GM20431 (cell line): ENCODE results near the gene NHSL2.

Experiments used
- in situ Hi-C: fragments of 300-500 bp; cut with MseI, MboI; formaldehyde crosslinking; loops from one replicate; pipeline ENCODE4 v1.15.0; 2020; ENCODE audit warnings: low sequenced_read_pairs; ENCODE audit not compliant: unreplicated experiment

NHSL2 gene

DNA sequence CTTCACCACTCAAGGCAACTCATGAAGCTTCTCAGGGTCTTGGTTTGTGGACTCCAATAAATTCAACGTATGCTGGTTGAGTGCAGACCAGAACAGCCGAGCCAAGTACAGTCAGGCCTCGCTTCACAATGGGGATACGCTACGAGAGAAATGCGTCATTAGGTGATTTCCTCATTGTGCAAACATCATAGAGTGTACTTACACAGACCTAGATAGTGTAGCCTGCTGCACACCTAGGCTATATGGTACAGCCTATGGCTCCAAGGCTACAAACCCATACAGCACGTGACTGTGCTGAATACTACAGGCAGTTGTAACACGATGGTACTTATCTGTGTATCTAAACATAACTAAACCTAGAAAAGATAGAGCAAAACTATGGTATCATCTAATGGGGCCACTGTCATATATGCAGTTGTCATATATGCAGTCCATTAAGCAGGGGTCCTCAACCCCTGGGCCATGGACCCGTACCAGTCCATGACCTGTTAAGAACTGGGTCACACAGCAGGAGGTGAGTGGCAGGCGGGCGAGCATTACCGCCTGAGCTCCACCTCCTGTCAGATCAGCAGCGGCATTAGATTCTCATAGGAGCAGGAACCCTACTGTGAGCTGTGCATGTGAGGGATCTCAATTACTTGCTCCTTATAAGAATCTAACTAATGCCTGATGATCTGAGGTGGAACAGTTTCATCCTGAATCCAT lies 189.6 kb downstream of the NHSL2 start:
- in situ Hi-C loops, result loop anchor here (25.0 kb wide), 1 partner anchor 88 kb away; no protein-coding TSS in a partner anchor

DNA sequence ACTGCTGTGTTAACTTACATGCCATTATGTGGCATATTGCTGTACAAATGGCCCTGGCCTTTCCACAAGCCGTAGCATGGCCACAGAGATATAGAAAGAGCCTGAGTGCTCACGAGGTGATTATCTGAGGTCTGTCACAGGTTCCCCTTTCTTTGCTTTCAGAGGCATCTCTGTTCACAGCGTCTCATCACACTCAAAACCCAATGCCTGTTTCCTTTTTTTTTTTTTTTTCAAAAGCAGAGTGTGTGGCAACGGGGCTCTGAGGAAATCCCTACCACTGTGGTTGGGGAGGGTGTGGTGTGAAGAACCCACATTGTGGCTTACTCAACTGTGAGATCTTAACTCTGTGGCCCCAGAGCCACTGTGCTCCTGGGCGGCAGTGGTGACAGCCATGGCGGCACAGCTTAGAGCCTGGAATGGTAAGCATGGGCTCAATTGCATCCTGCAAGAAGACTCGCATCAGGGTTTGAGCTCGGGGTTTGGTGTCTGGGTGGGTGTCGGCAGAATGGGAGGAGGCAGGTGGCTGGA lies 190.2 kb downstream of the NHSL2 start:
- in situ Hi-C loops, result loop anchor here (25.0 kb wide), 1 partner anchor 89 kb away; no protein-coding TSS in a partner anchor

DNA sequence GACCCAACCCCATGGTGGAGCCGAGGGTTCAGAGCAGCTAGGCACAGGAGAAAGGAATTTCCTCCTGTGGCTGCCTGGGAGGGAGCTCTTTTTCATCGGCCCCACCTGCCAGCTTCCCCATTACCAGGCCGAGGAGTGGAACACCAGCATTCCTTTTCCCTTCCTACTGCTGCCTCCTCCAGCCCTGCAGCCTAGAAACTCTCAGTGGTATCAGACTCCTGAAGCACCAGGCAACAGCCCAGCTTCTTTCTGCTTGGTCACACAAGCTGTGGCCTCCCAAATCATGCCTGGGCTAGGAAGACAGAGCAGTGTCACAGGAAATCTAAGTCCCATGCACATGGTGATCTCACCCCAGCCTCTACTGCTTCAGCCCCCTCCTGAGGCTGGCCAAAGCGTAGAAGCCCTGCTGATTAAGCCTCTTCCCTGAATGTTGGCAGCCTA lies 191.0 kb downstream of the NHSL2 start:
- in situ Hi-C loops, result loop anchor here (25.0 kb wide), 1 partner anchor 89 kb away; no protein-coding TSS in a partner anchor

DNA sequence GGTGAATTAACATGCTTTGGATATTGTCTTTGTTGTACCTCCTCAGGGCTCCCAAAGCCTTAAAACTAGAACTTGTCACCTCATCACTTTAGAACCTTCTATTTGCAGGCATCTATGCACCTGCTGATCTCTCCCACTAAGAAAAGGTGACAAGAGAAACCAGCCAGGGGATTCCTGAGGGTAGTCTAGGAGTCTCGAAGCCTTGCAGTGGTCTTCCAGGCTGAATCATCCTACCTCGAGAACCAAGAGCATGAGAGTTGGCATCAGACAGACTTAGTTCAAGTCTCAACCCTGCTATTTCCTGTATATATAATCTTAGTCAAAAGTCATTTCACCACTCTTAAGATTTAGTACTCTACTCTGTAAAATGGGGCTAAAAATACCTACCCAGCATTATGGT lies 191.5 kb downstream of the NHSL2 start:
- in situ Hi-C loops, result loop anchor here (25.0 kb wide), 1 partner anchor 90 kb away; no protein-coding TSS in a partner anchor

DNA sequence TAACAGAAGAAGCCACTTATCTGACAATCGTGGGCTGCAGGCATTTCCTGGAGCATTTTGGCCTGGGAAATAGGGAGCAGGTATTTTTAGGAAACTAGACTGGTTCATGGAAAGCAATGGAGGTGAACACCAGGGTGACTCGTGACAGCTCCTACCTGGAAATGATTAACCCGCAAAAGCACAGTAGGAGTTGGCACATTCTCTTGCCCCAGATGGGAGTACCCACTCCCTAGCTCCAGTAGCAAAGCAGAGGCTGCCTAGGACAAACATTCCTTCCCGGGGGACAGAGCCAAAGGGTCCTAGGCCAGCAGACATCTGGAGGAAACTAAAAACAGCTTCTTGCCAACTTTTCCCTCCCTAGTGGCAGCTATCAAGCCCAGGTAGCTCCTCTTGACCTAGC lies 192.1 kb downstream of the NHSL2 start:
- in situ Hi-C loops, result loop anchor here (25.0 kb wide), 1 partner anchor 90 kb away; no protein-coding TSS in a partner anchor

DNA sequence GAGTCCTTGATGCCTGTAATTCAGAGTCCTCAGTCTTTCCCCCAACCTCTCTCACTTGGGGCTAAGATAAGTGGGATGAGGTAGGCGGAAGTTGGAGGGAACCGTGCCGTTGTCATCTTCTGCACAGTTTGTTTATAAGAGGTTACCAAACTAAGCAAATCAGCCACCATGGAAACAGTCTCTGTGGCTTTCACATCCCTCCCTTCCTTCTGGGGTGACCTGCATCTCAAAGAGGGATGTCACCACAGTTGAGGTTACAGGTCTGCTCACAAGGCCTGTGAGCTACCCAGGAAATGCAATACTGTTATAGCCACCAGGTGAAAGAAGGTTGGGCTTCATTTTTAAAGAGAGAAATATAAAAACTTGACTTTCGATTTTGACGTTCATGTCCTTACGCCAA lies 194.8 kb downstream of the NHSL2 start:
- in situ Hi-C loops, result loop anchor here (25.0 kb wide), 1 partner anchor 93 kb away; no protein-coding TSS in a partner anchor

DNA sequence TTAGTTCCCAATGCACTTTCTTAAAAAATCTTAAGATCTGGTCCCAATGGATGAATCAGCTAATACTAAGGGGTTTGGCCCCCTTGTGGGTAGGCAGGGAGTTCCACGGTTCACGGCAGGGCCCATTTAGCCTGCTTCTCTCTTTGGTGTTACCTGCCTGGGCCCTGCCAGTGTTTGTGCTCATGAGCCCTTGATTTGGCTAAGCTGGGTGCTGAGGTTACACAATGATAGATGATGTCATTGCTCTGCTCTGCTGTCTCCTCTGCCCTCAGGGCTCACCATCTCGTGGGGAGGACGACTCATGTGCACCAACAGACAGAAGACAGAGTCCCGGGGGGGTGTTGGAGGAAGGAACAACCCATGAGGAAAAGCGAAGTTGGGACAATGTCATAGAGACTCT lies 196.7 kb downstream of the NHSL2 start:
- in situ Hi-C loops, result loop anchor here (25.0 kb wide), 1 partner anchor 95 kb away; no protein-coding TSS in a partner anchor

DNA sequence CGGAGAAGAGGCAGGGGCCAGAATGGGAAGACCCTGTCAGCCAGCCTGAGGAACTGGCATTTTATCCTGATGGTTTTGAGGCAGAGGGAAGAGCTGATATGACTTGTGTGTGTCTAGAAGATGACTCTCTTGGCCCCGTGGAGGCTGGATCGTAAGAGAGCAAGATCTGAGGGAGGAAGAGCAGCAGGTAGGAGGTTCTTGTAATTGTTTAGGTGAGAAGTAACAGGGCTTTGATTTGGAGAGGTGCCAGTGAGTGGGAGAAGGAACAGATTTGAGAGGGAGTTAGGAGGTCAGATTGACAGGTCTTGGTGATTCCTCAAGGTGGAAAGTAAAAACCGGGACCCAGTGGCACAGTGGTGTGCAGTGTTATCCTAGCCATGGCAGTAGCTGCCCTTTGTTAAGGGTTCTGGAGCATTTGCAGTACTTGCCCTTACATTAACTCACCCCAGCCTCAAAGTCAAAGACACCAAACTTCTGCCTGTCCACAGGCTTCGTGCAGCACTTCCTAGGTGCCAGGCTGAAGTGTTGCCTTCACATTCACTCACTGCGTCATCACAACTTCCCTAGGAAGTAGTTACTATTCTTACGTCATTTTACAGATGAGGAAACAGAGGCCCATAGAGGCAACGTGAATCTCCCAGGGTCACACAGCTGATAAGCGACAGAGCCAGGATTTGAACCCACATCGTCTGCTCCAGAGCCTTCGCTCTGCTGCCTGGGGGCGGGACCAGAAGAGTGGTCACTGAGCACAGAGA lies 197.4 kb downstream of the NHSL2 start:
- in situ Hi-C loops, result loop anchor here (25.0 kb wide), 1 partner anchor 96 kb away; no protein-coding TSS in a partner anchor

DNA sequence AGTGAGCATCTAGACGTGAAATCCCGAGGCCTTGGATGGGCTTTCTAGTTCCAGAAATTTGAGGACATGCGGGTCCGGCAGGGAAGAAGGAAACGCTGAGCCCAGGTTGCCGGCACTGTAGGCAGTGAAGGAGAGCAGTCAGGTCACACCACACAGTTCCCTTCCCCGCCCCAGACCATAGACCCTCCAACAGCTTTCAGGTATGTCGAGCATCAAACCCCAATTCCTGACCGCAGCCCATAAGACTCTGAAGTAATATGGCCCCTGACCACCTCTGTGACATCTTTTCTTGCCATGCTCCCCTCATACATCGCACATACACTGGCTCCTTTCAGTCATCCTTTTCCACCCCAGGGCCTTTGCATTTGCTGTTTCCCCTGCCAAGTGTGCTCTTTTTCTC lies 198.0 kb downstream of the NHSL2 start:
- in situ Hi-C loops, result loop anchor here (25.0 kb wide), 1 partner anchor 96 kb away; no protein-coding TSS in a partner anchor

DNA sequence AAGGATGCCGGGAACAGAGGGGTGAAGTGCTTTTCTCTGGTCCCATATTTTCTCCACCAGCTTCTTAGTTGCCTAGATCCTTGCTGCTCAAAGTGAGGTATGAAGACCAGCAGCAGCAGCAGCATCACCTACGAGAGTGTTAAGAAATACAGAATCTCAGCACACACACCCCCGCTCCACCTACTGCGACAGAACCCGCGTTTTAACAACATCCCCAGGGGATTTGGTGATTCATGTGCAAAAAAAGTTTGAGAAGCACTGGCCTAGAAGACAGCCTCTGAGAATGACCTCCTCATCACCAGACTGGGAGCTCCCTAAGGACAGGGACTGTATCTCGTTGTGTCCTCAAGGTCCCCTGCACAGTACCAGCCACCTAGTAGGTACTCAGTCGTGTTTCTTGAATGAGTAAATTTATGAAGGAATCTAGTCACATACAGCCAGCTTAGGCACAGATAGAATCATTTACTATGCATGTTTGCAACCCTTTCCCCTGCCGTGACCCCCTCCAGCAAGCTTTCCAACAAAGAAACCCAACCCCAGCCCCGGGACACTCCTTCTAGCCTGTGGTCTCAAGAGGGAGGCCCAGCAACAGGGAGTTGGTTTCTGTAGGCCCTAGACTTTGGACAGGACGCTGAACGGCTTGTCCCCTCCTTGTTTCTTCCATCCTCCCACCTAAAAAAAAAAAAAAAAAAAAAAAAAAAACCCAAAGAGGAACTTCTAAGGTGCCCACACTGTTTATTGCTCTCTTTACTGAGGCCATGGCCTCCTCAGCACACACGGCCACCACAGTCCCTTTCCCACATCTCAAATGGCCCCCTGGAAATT lies 199.6 kb downstream of the NHSL2 start:
- in situ Hi-C loops, result loop anchor here (25.0 kb wide), 1 partner anchor 98 kb away; no protein-coding TSS in a partner anchor

DNA sequence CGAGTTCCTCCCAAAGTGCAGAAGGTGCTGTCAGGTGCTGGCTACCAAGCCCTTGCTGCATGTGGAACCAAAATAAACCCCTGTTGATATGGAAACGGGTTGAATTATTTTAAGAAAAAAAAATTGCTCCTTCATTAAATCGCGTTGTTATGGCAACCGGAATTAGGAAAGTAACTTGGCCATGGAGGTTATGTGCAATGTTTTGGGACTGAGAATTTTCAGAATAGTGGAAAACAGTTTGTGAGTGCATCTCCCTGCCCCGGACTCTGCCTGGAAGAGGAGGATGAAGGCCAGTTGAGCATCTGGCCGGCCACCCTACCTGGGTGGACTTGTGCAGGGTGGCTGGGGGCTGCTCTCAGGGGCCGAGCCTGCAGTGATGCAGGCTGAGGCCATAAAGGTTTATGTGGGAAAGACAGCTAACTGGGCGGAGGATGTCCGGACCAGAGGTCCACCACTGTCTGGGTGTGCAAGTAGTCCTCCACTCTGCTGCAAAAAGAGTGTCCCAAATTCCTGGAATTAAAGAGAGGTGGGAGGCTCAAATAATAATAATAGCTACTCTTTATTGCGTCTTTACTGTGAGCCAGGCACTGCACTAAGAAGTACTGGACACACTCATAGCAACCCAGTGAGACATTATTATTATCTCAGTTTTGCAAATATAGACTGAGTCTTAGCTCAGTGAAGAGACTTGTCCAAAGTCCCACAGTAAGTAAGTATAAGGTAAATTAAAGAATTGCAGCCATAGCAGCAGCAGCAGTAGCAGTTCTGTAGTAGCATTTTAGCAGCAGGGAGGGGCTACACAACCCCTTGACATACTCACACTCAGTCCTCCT lies 200.4 kb downstream of the NHSL2 start:
- in situ Hi-C loops, result loop anchor here (25.0 kb wide), 1 partner anchor 99 kb away; no protein-coding TSS in a partner anchor

DNA sequence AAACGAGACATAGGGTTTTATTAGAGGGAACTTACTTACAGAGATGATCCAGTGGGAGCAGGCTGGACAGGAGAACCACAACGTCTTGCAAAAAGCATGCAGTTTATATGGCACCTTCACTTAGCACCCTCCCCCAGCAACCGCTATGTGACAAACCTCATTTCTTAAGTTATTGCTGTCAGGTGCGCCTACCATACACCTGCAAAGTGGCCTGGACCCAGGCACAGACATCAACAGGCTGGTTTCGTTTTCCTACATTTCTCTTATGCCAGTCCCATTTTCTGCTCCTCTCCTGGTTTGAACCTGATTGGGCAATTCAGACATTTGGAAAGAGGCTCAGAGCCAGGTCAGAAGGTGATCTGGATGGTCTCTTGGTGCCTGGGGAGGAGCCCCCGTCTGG lies 202.8 kb downstream of the NHSL2 start:
- in situ Hi-C loops, result loop anchor here (25.0 kb wide), 1 partner anchor 101 kb away; no protein-coding TSS in a partner anchor

DNA sequence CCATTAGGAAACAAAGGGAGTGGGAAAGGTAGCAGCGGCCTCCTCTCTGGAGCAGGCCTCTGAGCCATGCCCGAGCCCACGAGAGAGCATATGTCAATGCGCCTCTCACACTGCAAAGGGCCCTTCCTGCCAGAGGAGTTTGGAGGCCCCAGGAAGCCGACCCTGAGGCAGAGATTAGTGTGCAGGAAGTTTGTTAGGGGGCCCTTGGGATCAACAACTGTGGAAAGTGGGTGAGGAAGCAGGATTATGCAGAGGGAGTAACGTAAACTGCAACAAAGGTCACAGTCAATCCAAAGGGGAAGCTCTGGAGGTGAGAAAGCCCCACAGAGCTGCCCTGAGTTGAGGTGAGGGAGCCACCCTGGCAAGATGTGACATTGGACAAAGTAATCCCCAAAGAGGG lies 203.7 kb downstream of the NHSL2 start:
- in situ Hi-C loops, result loop anchor here (25.0 kb wide), 1 partner anchor 102 kb away; no protein-coding TSS in a partner anchor

DNA sequence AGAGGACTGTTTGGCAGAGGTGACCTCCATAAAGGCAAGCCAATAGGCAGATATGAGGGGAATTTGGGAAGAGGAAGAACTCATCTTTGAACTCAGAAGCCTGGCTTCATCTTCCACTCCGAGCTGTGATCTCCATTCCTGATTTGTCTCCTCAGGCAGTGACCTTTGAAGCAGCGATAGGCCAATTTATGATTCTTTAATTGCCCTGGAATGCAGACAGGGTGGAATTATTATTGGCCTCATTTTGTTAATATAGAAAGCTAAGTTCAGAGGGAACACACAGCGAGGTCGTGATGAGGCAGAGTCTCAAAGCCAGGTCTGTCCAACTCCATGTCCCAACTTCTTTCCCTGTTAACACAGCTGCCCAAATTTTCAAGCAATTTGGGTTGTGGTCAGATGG lies 204.2 kb downstream of the NHSL2 start:
- in situ Hi-C loops, result loop anchor here (25.0 kb wide), 1 partner anchor 103 kb away; no protein-coding TSS in a partner anchor

DNA sequence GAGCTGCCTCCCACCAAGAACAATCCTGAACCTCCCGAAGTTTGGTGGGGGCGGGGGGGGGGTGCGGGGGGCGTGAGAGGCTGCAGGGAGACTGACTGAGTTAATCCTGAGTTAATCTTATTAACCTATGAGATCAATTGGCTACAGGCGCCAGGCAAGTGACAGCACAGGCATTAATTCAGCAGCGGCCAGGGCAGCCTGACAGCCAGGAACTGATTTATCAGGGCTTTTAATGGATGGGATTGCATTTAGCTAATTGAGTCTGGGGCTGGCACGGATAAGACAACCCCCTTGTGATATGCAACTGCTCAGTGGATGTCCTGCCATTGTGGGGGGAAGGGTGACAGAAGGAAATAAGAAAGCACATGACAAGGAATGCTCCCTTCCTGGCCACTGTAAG lies 204.7 kb downstream of the NHSL2 start:
- in situ Hi-C loops, result loop anchor here (25.0 kb wide), 1 partner anchor 103 kb away; no protein-coding TSS in a partner anchor

DNA sequence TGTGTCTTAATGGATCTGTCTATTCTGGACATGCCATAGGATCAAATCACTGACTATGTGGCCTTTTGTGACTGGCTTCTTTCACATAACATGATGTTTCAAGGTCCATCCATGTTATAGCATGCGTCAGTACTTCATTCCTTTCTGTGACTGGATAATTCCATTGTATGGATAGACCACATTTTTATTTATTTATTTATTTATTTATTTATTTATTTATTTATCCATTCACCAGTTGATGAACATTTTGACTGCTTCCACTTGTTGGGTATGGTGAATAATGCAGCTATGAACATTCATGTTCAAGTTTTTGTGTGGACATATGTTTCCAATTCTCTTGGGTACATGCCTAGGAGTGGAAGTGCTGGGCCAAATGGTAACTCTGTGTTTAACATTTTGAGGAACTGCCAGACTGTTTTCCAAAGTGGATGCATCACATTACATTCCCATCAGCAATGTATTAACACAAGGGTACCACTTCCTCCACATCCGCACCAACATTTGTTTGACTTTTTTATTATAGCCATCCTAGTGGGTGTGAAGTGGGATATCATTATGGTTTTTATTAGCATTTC lies 207.1 kb downstream of the NHSL2 start:
- in situ Hi-C loops, result loop anchor here (25.0 kb wide), 1 partner anchor 105 kb away; no protein-coding TSS in a partner anchor

DNA sequence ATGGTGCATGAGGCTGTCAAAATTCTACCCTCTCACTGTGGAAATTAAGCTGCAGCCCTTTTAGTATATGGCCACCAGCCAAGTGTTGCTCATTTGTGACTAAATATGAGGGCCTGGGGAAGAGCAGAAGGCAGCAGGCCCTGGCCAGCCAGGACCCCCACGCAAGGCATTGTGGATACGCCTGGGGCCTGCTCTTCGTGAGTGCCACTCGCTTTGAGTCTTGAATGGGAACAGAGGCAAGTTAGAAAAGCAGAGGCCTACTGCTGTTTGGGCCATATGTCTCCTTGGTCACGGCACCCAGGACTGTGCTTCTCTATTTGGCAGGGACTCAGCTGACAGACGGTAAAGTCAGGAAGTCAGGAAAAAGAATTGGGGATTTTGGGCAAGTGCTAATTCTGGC lies 210.2 kb downstream of the NHSL2 start:
- in situ Hi-C loops, result loop anchor here (25.0 kb wide), 1 partner anchor 109 kb away; no protein-coding TSS in a partner anchor

DNA sequence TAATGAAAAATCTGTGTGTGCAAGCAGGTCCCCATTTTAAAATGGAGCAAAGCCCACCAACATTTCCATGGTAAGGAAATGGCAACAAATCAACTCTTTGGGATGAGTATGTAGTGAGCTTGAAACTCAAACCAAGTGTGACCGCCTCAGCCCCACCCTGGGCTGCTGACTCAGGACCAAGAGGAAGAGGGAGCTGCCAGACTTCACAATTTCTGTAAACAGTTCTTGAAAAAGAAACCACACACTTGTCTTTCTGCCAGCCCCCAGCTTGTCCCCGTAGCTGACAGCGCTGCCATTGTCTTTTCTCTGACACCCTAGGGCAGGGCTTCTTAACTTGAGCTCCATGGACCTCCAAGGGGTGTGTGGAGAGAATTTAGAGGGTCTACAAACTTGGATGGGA lies 210.7 kb downstream of the NHSL2 start:
- in situ Hi-C loops, result loop anchor here (25.0 kb wide), 1 partner anchor 109 kb away; no protein-coding TSS in a partner anchor
